ENCODE measurements around the gene ERVFRD-1. TPM values are rescaled to one million over a fixed set of nuclear protein-coding genes. Genes with fewer than 3 reads are reported as not detected.
A peak's percentile ranks its signal among the peaks of the same experiment; 100 is the strongest.

ERVFRD-1 gene
- total and polyA plus RNA-seq, 2 of the 13 experiments (the other 11 are each of a cell fraction or from before 2014, with no cell fraction given): not detected

DNA sequence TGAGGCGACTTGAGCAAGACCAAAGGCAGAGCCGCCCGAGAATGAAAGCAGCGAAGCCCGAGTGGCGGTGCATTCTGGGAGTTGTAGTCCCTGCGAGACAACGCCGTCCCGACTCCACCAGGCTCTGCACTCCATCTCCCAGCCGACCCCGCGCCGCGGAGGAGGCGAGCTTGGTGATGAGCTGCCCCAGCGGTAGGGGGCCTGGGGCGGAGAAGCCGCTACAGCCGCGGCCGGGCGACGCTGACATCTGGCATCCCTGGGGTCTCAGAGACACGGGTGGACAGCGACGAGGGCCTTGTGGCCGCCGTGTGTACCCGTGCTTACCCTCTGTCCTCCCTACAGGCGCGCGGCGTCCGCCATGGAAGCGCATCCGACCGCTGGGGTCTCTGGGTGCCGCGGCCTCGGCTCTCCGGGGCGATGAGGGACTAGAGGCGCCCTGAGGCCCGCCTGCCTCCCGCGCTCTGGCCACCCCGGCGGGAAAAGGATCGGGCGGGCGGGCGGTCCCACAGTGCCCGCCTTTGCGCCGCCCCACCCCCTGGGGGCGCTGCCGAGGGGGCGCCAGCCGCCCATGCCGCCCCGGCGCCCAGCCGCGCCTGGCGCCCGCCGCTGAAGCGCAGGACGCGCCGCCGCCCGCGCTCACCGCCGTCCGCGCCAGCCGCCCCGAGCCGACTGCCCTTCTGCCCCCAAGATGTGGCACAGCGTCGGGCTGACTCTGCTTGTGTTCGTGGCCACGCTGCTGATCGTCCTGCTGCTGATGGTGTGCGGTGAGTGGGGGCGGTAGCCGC is 17.7 kb downstream of the ERVFRD-1 start, which contains the start of gene SMIM13 (continued):
- peak; percentile 3; the same call in 1 of the 2 replicates for TF ChIP-seq MNT (IDR thresholded peaks at IDR 0.05)
- TF ChIP-seq ZNF343 (CRISPR knock-in tag; IDR thresholded peaks at IDR 0.05): peak; percentile 75
- peak; percentile 45; the same call in 1 of the 2 replicates for TF ChIP-seq GLI4 (CRISPR knock-in tag; IDR thresholded peaks at IDR 0.05; ENCODE audit: borderline replicate concordance)
- TF ChIP-seq ZBTB44 (CRISPR knock-in tag; IDR thresholded peaks at IDR 0.05): no peak
- TF ChIP-seq TARDBP (CRISPR knock-in tag; IDR thresholded peaks at IDR 0.05): peak; percentile 94
- peak; percentile 88; the same call in 1 of the 2 replicates for TF ChIP-seq HOXA5 (CRISPR knock-in tag; IDR thresholded peaks at IDR 0.05)
- peak; percentile 89 for TF ChIP-seq ZNF816 (CRISPR knock-in tag; IDR thresholded peaks at IDR 0.05; ENCODE audit: borderline replicate concordance)
- TF ChIP-seq ZFAT (CRISPR knock-in tag; conservative IDR thresholded peaks at IDR 0.05): 0 out of 2 replicates have a peak, but pooled peaks have one; percentile 68
- no peak for TF ChIP-seq PRMT3 (CRISPR knock-in tag; IDR thresholded peaks at IDR 0.05; ENCODE audit: borderline replicate concordance, low read depth)
- peak; percentile 79 for TF ChIP-seq ZBTB25 (CRISPR knock-in tag; IDR thresholded peaks at IDR 0.05)
- TF ChIP-seq, protein P1, sequence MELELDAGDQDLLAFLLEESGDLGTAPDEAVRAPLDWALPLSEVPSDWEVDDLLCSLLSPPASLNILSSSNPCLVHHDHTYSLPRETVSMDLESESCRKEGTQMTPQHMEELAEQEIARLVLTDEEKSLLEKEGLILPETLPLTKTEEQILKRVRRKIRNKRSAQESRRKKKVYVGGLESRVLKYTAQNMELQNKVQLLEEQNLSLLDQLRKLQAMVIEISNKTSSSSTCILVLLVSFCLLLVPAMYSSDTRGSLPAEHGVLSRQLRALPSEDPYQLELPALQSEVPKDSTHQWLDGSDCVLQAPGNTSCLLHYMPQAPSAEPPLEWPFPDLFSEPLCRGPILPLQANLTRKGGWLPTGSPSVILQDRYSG (CRISPR knock-in tag; IDR thresholded peaks at IDR 0.05): peak; percentile 82; the same call in 1 of the 2 replicates
- TF ChIP-seq ATRX (CRISPR knock-in tag; IDR thresholded peaks at IDR 0.05; ENCODE audit: borderline replicate concordance): no peak
- TF ChIP-seq ZNF891 (CRISPR knock-in tag; IDR thresholded peaks at IDR 0.05): no peak; the same call in 1 of the 2 replicates
- peak; percentile 83 for TF ChIP-seq TAF15 (IDR thresholded peaks at IDR 0.05; ENCODE audit: low read depth, low read length, poor library complexity, severe bottlenecking)
- peak; percentile 74; the same call in 1 of the 2 replicates for TF ChIP-seq ZNF747 (CRISPR knock-in tag; IDR thresholded peaks at IDR 0.05; ENCODE audit: borderline replicate concordance)
- peak; percentile 86 for TF ChIP-seq ZBTB7A (CRISPR knock-in tag; IDR thresholded peaks at IDR 0.05)
- peak; percentile 99 for TF ChIP-seq ZNF567 (CRISPR knock-in tag; IDR thresholded peaks at IDR 0.05; ENCODE audit: borderline replicate concordance)
- no peak for TF ChIP-seq SOX6 (IDR thresholded peaks at IDR 0.05)
- TF ChIP-seq SOX6 (CRISPR knock-in tag; IDR thresholded peaks at IDR 0.05): peak; percentile 71
- TF ChIP-seq KLF13 (CRISPR knock-in tag; IDR thresholded peaks at IDR 0.05): peak; percentile 92; the same call in 1 of the 2 replicates
- peak; percentile 99 for TF ChIP-seq ZNF558 (CRISPR knock-in tag; IDR thresholded peaks at IDR 0.05; ENCODE audit: borderline replicate concordance)
- no peak for TF ChIP-seq MAFG (CRISPR knock-in tag; IDR thresholded peaks at IDR 0.05)
- peak; percentile 93; the same call in 1 of the 2 replicates for TF ChIP-seq ZNF704 (CRISPR knock-in tag; IDR thresholded peaks at IDR 0.05; ENCODE audit: borderline replicate concordance)

Measured in HepG2 (cell line).